Ascending aorta (tissue), 2 donors: ENCODE data around the gene HTR3A. TPM values are rescaled to one million over a fixed set of nuclear protein-coding genes. Genes with fewer than 3 reads are reported as not detected.
A peak's percentile ranks its signal among the peaks of the same experiment; 100 is the strongest.

Experiments
- DNase-seq, 2 donors: peaks; one replicate each; pipeline ENCODE4 v3.0.0-alpha.2; 2019; ENCODE audit warnings: low spot score in 2 of 2
- H3K27ac ChIP-seq, 2 donors: fragments of 200-600 bp; sonication (generic); one replicate each; pipeline ENCODE4 v1.5.1; 2016 to 2017; ENCODE audit warnings: mild to moderate bottlenecking in 1 of 2
- H3K27me3 ChIP-seq: fragments of 200-600 bp; sonication (generic); one replicate; pipeline ENCODE4 v1.5.1; 2017
- H3K36me3 ChIP-seq, 2 donors: fragments of 200-600 bp; sonication (generic); one replicate each; pipeline ENCODE4 v1.5.1; 2016
- H3K4me1 ChIP-seq, 2 donors: fragments of 200-600 bp; sonication (generic); one replicate each; pipeline ENCODE4 v1.5.1; 2016 to 2017; ENCODE audit warnings: mild to moderate bottlenecking in 1 of 2
- H3K4me3 ChIP-seq, 2 donors: fragments of 200-600 bp; sonication (generic); one replicate each; pipeline ENCODE4 v1.5.1; 2016 to 2017; ENCODE audit warnings: mild to moderate bottlenecking in 1 of 2
- H3K9me3 ChIP-seq, 2 donors: fragments of 200-600 bp; sonication (generic); one replicate each; pipeline ENCODE4 v1.5.1; 2016
- CTCF ChIP-seq, 3 experiments: fragments of 200-600 bp in 2 of 3; fragments of 450-650 bp in 1 of 3; sonication (generic) in 2 of 3; IDR thresholded peaks; one replicate each; pipeline ENCODE4 v1.5.1; 2016 to 2019; ENCODE audit warnings: antibody characterized with exemption in 3 of 3, mild to moderate bottlenecking in 1 of 3, moderate library complexity in 1 of 3
- intact Hi-C: fragments of 100-400 bp; cut with DNase I; formaldehyde crosslinking; loops from one replicate; pipeline ENCODE4 v1.15.1; 2023
- total RNA-seq: library from RNA; depleted of rRNA; stranded (reverse); fragments of >200 nt; gene quantifications from one replicate; pipeline ENCODE4 v1.1.0, GENCODE V29; 2016

HTR3A gene
- total RNA-seq, 1 donor from 2014 or later, result not detected

DNA sequence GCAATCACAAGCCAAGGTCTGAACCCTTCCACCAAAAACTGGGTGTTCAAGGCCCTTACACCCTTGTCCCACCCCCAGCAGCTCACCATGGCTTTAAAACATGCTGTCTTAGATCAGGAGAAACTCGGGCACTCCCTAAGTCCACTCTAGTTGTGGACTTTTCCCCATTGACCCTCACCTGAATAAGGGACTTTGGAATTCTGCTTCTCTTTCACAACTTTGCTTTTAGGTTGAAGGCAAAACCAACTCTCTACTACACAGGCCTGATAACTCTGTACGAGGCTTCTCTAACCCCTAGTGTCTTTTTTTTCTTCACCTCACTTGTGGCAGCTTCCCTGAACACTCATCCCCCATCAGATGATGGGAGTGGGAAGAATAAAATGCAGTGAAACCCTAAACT lies 15.0 kb downstream of the HTR3A start:
- Histone ChIP-seq H3K27ac (no peak overlapping the region), H3K4me1 (no peaks in the 10 kb centered on the region), H3K4me3 (no peak overlapping the region), H3K9me3 (no peaks in the 10 kb centered on the region), H3K27me3 (no peaks in the 10 kb centered on the region), H3K36me3 (no peaks in the 10 kb centered on the region)
- DNase-seq, result no peak
- intact Hi-C loops, result no loop called here
- TF ChIP-seq CTCF (IDR thresholded peaks at IDR 0.05), result no peak

DNA sequence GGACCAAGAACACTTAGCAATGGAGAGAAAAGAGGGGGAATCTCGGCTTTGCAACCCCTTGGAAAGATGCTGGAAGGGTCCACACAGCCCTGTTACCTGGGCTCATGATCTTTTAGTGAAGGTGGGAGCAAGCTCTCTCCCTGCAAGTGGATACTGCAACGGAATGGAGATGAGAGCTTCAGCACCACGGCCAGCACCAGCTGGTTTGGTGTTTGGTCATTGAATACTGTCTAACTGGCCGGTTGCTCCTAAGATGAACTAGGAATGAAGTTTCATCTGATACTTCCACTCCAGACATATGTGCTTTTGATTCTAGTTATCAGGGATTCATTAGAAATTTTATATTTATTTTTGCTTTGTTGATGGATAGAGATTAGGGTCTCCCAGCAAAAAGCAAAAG lies 16.3 kb downstream of the HTR3A start:
- no peak overlapping the region for H3K4me3 ChIP-seq
- no peaks in the 10 kb centered on the region for H3K27me3 ChIP-seq
- no peak overlapping the region for H3K27ac ChIP-seq
- TF ChIP-seq CTCF (IDR thresholded peaks at IDR 0.05), result no peak
- H3K4me1 ChIP-seq, result no peaks in the 10 kb centered on the region
- DNase-seq, result no peak
- H3K36me3 ChIP-seq, result no peaks in the 10 kb centered on the region
- intact Hi-C loops, result no loop called here
- no peaks in the 10 kb centered on the region for H3K9me3 ChIP-seq

- TF ChIP-seq CTCF (IDR thresholded peaks at IDR 0.05), result no peak
- Histone ChIP-seq H3K36me3 (no peaks in the 10 kb centered on the region), H3K27ac (no peak overlapping the region), H3K27me3 (no peaks in the 10 kb centered on the region), H3K4me3 (no peak overlapping the region), H3K4me1 (no peaks in the 10 kb centered on the region), H3K9me3 (no peaks in the 10 kb centered on the region)
- intact Hi-C loops, result no loop called here
- DNase-seq, result no peak
Measured at GRCh38 chr11:113991718-113992458, 17.0 kb downstream of the HTR3A start.

GRCh38 chr11:113992459-113993110 lies 17.7 kb downstream of the HTR3A start:
- no peaks in the 10 kb centered on the region for H3K9me3 ChIP-seq
- H3K27ac ChIP-seq, result no peak overlapping the region
- intact Hi-C loops, result no loop called here
- H3K27me3 ChIP-seq, result no peaks in the 10 kb centered on the region
- no peak overlapping the region for H3K4me3 ChIP-seq
- H3K36me3 ChIP-seq, result no peaks in the 10 kb centered on the region
- no peaks in the 10 kb centered on the region for H3K4me1 ChIP-seq
- no peak for DNase-seq
- TF ChIP-seq CTCF (IDR thresholded peaks at IDR 0.05), result no peak

- Histone ChIP-seq H3K27ac (no peak overlapping the region), H3K4me1 (no peaks in the 10 kb centered on the region), H3K4me3 (no peak overlapping the region), H3K27me3 (no peaks in the 10 kb centered on the region), H3K36me3 (no peaks in the 10 kb centered on the region), H3K9me3 (no peaks in the 10 kb centered on the region)
- no peak for DNase-seq
- intact Hi-C loops, result loop anchor here (1.0 kb wide), 1 partner anchor 267 kb away; no protein-coding TSS in a partner anchor
- TF ChIP-seq CTCF (IDR thresholded peaks at IDR 0.05), result peak; percentile 64 to 83 (median 70)
Measured at GRCh38 chr11:113994077-113994954, 19.4 kb downstream of the HTR3A start.
